NK-92 (cell line): Measurements from ENCODE around the gene MEF2C.
A peak's percentile ranks its signal among the peaks of the same experiment; 100 is the strongest.

Source experiments
- DNase-seq: peaks from one replicate; lab custom pipeline; 2025; ENCODE audit not compliant: unreplicated experiment; lab: John Stamatoyannopoulos, UW

Gene MEF2C

GRCh38 chr5:88693071-88693932 is 189.7 kb downstream of the MEF2C start:
- DNase-seq, result no peak

- DNase-seq, result no peak
Measured at GRCh38 chr5:88691945-88692868, 190.8 kb downstream of the MEF2C start.

- DNase-seq, result no peak
Measured at GRCh38 chr5:88691230-88691582, 191.8 kb downstream of the MEF2C start.

GRCh38 chr5:88690409-88691229 is 192.4 kb downstream of the MEF2C start:
- peak; percentile 7 for DNase-seq

- DNase-seq, result no peak
Measured at GRCh38 chr5:88689668-88690408, 193.1 kb downstream of the MEF2C start.

- DNase-seq, result no peak
Measured at GRCh38 chr5:88688984-88689667, 193.9 kb downstream of the MEF2C start.

- DNase-seq, result no peak
Measured at GRCh38 chr5:88688156-88688983, 194.6 kb downstream of the MEF2C start.

GRCh38 chr5:88687373-88687911 is 195.5 kb downstream of the MEF2C start:
- DNase-seq, result no peak

GRCh38 chr5:88686726-88687125 is 196.3 kb downstream of the MEF2C start:
- DNase-seq, result no peak

- no peak for DNase-seq
Measured at GRCh38 chr5:88685591-88686541, 197.1 kb downstream of the MEF2C start.

- DNase-seq, result no peak
Measured at GRCh38 chr5:88683506-88684135, 199.4 kb downstream of the MEF2C start.

- DNase-seq, result no peak
Measured at GRCh38 chr5:88682881-88683361, 200.1 kb downstream of the MEF2C start.

- DNase-seq, result no peak
Measured at GRCh38 chr5:88682131-88682530, 200.9 kb downstream of the MEF2C start.

GRCh38 chr5:88681211-88681803 is 201.7 kb downstream of the MEF2C start:
- no peak for DNase-seq

- DNase-seq, result no peak
Measured at GRCh38 chr5:88680253-88681132, 202.5 kb downstream of the MEF2C start.

- DNase-seq, result no peak
Measured at GRCh38 chr5:88679638-88680037, 203.3 kb downstream of the MEF2C start.
